ENCODE measurements around the gene CTNNBL1. TPM values are rescaled to one million over a fixed set of nuclear protein-coding genes. Genes with fewer than 3 reads are reported as not detected.

CTNNBL1 gene
- polyA plus RNA-seq, 1 of the 3 experiments (the other 2 are of a cell fraction), result 29.5 TPM

DNA sequence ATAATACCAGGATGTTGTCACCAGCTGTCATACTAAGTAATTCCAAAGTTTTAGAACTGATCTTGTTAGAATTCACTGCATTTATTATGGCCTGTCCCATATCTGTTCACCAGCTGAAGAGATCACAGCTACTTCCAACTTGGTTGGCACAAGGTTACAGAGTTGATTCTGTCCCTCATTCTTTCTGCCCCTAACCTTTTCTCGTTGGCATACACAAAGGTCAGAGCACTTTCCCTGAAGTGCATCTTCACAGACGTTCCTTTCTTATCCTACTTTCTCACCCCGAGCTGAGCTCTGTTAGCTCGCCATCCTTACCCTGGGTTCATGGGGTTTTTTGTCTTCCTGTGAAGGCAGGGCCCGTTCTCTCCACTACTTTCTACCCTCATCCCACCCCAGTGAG lies 143.1 kb downstream of the CTNNBL1 start:
- Histone ChIP-seq H3K79me2 (ENCODE audit: insufficient read depth) (no peaks in the 10 kb centered on the region), H3K9ac (no peak overlapping the region), H3K9me3 (no peaks in the 10 kb centered on the region), H3K4me2 (no peak overlapping the region), H3K9me2 (no peaks in the 10 kb centered on the region), H3K4me1 (ENCODE audit: control insufficient read depth in 1 of 2, insufficient read depth in 2 of 2, low read depth in 1 of 2, low read length in 1 of 2) (peaks cover 0 to 12% of the 10 kb centered on the region in 2 experiments; a peak in 1 of 4 replicates), H3F3A (replicated peaks; ENCODE audit: insufficient read depth) (no peaks in the 10 kb centered on the region), H3K4me3 (ENCODE audit: low read depth in 2 of 2, low read length in 1 of 2) (no peak overlapping the region), H2AFZ (ENCODE audit: low read depth) (no peak overlapping the region), H3K27me3 (ENCODE audit: insufficient read depth) (no peaks in the 10 kb centered on the region), H3K27ac (ENCODE audit: low read depth in 2 of 2, low read length in 1 of 2) (no peak overlapping the region), H4K20me1 (ENCODE audit: insufficient read depth) (no peaks in the 10 kb centered on the region), H3K36me3 (replicated peaks in 1 of 2; ENCODE audit: control insufficient read depth in 1 of 2, insufficient read depth in 2 of 2, low read length in 1 of 2) (peaks cover 4 to 15% of the 10 kb centered on the region in 2 experiments)
- no peak for DNase-seq
- TF ChIP-seq, protein P1, sequence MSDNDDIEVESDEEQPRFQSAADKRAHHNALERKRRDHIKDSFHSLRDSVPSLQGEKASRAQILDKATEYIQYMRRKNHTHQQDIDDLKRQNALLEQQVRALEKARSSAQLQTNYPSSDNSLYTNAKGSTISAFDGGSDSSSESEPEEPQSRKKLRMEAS (IDR thresholded peaks at IDR 0.05; ENCODE audit: low read depth), result no peak
- TF ChIP-seq YY1 (IDR thresholded peaks at IDR 0.05; ENCODE audit: low read depth), result no peak
- TF ChIP-seq NRF1 (IDR thresholded peaks at IDR 0.05; ENCODE audit: low read depth, low read length), result no peak
- TF ChIP-seq, protein P2, sequence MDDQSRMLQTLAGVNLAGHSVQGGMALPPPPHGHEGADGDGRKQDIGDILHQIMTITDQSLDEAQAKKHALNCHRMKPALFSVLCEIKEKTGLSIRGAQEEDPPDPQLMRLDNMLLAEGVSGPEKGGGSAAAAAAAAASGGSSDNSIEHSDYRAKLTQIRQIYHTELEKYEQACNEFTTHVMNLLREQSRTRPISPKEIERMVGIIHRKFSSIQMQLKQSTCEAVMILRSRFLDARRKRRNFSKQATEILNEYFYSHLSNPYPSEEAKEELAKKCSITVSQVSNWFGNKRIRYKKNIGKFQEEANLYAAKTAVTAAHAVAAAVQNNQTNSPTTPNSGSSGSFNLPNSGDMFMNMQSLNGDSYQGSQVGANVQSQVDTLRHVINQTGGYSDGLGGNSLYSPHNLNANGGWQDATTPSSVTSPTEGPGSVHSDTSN (IDR thresholded peaks at IDR 0.05), result no peak
- no peak for TF ChIP-seq FOXM1 (IDR thresholded peaks at IDR 0.05; ENCODE audit: low read depth)
- no peak for TF ChIP-seq CHD2 (IDR thresholded peaks at IDR 0.05; ENCODE audit: low read length, partially characterized antibody)
- TF ChIP-seq, protein P3, sequence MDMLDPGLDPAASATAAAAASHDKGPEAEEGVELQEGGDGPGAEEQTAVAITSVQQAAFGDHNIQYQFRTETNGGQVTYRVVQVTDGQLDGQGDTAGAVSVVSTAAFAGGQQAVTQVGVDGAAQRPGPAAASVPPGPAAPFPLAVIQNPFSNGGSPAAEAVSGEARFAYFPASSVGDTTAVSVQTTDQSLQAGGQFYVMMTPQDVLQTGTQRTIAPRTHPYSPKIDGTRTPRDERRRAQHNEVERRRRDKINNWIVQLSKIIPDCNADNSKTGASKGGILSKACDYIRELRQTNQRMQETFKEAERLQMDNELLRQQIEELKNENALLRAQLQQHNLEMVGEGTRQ (IDR thresholded peaks at IDR 0.05; ENCODE audit: borderline replicate concordance, low read depth, low read length), result no peak
- no peak for TF ChIP-seq RXRA (IDR thresholded peaks at IDR 0.05; ENCODE audit: borderline replicate concordance, low read depth)
- TF ChIP-seq, protein P4, sequence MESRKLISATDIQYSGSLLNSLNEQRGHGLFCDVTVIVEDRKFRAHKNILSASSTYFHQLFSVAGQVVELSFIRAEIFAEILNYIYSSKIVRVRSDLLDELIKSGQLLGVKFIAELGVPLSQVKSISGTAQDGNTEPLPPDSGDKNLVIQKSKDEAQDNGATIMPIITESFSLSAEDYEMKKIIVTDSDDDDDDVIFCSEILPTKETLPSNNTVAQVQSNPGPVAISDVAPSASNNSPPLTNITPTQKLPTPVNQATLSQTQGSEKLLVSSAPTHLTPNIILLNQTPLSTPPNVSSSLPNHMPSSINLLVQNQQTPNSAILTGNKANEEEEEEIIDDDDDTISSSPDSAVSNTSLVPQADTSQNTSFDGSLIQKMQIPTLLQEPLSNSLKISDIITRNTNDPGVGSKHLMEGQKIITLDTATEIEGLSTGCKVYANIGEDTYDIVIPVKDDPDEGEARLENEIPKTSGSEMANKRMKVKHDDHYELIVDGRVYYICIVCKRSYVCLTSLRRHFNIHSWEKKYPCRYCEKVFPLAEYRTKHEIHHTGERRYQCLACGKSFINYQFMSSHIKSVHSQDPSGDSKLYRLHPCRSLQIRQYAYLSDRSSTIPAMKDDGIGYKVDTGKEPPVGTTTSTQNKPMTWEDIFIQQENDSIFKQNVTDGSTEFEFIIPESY (IDR thresholded peaks at IDR 0.05; ENCODE audit: borderline replicate concordance, low read depth), result no peak
- TF ChIP-seq POLR2AphosphoS5 (IDR thresholded peaks at IDR 0.05; ENCODE audit: low read depth, low read length), result no peak
- TF ChIP-seq JUND (IDR thresholded peaks at IDR 0.05), result no peak
- no peak for TF ChIP-seq GABPA (IDR thresholded peaks at IDR 0.05; ENCODE audit: low read depth)
- TF ChIP-seq NFIC (IDR thresholded peaks at IDR 0.05; ENCODE audit: borderline replicate concordance), result no peak
- TF ChIP-seq, protein P5, sequence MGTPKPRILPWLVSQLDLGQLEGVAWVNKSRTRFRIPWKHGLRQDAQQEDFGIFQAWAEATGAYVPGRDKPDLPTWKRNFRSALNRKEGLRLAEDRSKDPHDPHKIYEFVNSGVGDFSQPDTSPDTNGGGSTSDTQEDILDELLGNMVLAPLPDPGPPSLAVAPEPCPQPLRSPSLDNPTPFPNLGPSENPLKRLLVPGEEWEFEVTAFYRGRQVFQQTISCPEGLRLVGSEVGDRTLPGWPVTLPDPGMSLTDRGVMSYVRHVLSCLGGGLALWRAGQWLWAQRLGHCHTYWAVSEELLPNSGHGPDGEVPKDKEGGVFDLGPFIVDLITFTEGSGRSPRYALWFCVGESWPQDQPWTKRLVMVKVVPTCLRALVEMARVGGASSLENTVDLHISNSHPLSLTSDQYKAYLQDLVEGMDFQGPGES (IDR thresholded peaks at IDR 0.05; ENCODE audit: low read depth, low read length), result no peak
- no peak for TF ChIP-seq SMC3 (IDR thresholded peaks at IDR 0.05; ENCODE audit: low read depth, low read length)
- TF ChIP-seq TEAD4 (IDR thresholded peaks at IDR 0.05; ENCODE audit: borderline replicate concordance, insufficient read depth), result no peak
- TF ChIP-seq, protein P6, sequence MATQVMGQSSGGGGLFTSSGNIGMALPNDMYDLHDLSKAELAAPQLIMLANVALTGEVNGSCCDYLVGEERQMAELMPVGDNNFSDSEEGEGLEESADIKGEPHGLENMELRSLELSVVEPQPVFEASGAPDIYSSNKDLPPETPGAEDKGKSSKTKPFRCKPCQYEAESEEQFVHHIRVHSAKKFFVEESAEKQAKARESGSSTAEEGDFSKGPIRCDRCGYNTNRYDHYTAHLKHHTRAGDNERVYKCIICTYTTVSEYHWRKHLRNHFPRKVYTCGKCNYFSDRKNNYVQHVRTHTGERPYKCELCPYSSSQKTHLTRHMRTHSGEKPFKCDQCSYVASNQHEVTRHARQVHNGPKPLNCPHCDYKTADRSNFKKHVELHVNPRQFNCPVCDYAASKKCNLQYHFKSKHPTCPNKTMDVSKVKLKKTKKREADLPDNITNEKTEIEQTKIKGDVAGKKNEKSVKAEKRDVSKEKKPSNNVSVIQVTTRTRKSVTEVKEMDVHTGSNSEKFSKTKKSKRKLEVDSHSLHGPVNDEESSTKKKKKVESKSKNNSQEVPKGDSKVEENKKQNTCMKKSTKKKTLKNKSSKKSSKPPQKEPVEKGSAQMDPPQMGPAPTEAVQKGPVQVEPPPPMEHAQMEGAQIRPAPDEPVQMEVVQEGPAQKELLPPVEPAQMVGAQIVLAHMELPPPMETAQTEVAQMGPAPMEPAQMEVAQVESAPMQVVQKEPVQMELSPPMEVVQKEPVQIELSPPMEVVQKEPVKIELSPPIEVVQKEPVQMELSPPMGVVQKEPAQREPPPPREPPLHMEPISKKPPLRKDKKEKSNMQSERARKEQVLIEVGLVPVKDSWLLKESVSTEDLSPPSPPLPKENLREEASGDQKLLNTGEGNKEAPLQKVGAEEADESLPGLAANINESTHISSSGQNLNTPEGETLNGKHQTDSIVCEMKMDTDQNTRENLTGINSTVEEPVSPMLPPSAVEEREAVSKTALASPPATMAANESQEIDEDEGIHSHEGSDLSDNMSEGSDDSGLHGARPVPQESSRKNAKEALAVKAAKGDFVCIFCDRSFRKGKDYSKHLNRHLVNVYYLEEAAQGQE (IDR thresholded peaks at IDR 0.05; ENCODE audit: low read depth, low read length), result no peak
- TF ChIP-seq, protein P7, sequence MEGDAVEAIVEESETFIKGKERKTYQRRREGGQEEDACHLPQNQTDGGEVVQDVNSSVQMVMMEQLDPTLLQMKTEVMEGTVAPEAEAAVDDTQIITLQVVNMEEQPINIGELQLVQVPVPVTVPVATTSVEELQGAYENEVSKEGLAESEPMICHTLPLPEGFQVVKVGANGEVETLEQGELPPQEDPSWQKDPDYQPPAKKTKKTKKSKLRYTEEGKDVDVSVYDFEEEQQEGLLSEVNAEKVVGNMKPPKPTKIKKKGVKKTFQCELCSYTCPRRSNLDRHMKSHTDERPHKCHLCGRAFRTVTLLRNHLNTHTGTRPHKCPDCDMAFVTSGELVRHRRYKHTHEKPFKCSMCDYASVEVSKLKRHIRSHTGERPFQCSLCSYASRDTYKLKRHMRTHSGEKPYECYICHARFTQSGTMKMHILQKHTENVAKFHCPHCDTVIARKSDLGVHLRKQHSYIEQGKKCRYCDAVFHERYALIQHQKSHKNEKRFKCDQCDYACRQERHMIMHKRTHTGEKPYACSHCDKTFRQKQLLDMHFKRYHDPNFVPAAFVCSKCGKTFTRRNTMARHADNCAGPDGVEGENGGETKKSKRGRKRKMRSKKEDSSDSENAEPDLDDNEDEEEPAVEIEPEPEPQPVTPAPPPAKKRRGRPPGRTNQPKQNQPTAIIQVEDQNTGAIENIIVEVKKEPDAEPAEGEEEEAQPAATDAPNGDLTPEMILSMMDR (IDR thresholded peaks at IDR 0.05), result no peak
- ChIA-PET CTCF (interaction anchor here (1.2 to 1.3 kb wide), 3 partner anchors 15 to 385 kb away, joined by 3 to 4 read pairs (median 3); no protein-coding TSS in a partner anchor), POLR2A (no interaction called here)
- 72% methylated on average over 5 of the region's 5 CpGs for WGBS (ENCODE audit: low lambda C conversion rate)

Data from SK-N-SH (cell line).